ENCODE data around the gene TXNDC16. TPM values are rescaled to one million over a fixed set of nuclear protein-coding genes. Genes with fewer than 3 reads are reported as not detected.

TXNDC16 gene
- total RNA-seq, 1 experiment from 2014 or later: 13.2 TPM

- Mint-ChIP-seq H3K4me3 (no peak overlapping the region), H3K27ac (no peak overlapping the region), H3K9me3 (no peaks in the 10 kb centered on the region), H3K4me1 (no peaks in the 10 kb centered on the region), H3K36me3 (ENCODE audit: insufficient read depth in 1 of 3, low read depth in 3 of 3) (no peaks in the 10 kb centered on the region), H3K27me3 (ENCODE audit: low read depth) (no peaks in the 10 kb centered on the region)
- no peak overlapping the region for H3K56ac ChIP-seq (ENCODE audit: insufficient read length, low read depth, low read length)
- H3K18ac ChIP-seq (ENCODE audit: insufficient read length, low read depth, low read length): no peak overlapping the region
- no peak overlapping the region for H3K23ac ChIP-seq (ENCODE audit: insufficient read length, low read depth, low read length)
- no peak overlapping the region for H4K8ac ChIP-seq (replicated peaks; ENCODE audit: insufficient read length, low read depth, low read length)
- H3K23me2 ChIP-seq (ENCODE audit: insufficient read length, low read depth, low read length, poor library complexity, severe bottlenecking): no peaks in the 10 kb centered on the region
- H3K9ac ChIP-seq (ENCODE audit: extremely low read depth, insufficient read length, low read length): no peak overlapping the region
- H2AK5ac ChIP-seq (ENCODE audit: insufficient read length, low read length): no peak overlapping the region
- H2BK20ac ChIP-seq (ENCODE audit: low read depth, low read length, poor library complexity, severe bottlenecking): no peak overlapping the region
- no peak overlapping the region for H2BK12ac ChIP-seq (ENCODE audit: insufficient read length, low read depth, low read length)
- H4K91ac ChIP-seq (ENCODE audit: insufficient read length, low read depth, low read length): no peak overlapping the region
- H3K4me2 ChIP-seq (ENCODE audit: insufficient read depth, insufficient read length, low read length): no peak overlapping the region
- WGBS (ENCODE audit: extremely low coverage, insufficient read length, low lambda C conversion rate): no CpG with 5 or more reads among the region's 2 CpGs
- H2BK120ac ChIP-seq (ENCODE audit: low read depth, low read length, poor library complexity, severe bottlenecking): no peak overlapping the region
- no peak overlapping the region for H3K14ac ChIP-seq (ENCODE audit: insufficient read depth, low read length)
- H2AFZ ChIP-seq (ENCODE audit: low read length): no peak overlapping the region
- no peaks in the 10 kb centered on the region for H3K9me3 ChIP-seq (ENCODE audit: control insufficient read depth, low read depth, low read length)
- no peak overlapping the region for H3K27ac ChIP-seq (ENCODE audit: insufficient read length, low read depth, low read length)
- no peaks in the 10 kb centered on the region for H3K4me1 ChIP-seq (ENCODE audit: insufficient read depth, low read length)
- H4K5ac ChIP-seq (ENCODE audit: insufficient read length, low read depth, low read length): no peak overlapping the region
- H3K27me3 ChIP-seq (ENCODE audit: insufficient read depth, low read length): no peaks in the 10 kb centered on the region
- no peak overlapping the region for H2BK5ac ChIP-seq (ENCODE audit: insufficient read length, low read length)
- no peaks in the 10 kb centered on the region for H3K79me1 ChIP-seq (ENCODE audit: insufficient read depth, low read depth, low read length, poor library complexity, severe bottlenecking)
- H3T11ph ChIP-seq (ENCODE audit: low read length): no peak overlapping the region
- no peak for TF ChIP-seq CTCF (conservative IDR thresholded peaks at IDR 0.05)
- H2BK15ac ChIP-seq (ENCODE audit: low read depth, low read length): no peak overlapping the region
- DNase-seq: no peak
- H3K4ac ChIP-seq (ENCODE audit: low read depth, low read length): no peak overlapping the region
- H3K79me2 ChIP-seq (ENCODE audit: insufficient read depth, low read length): no peaks in the 10 kb centered on the region
- no peaks in the 10 kb centered on the region for H4K20me1 ChIP-seq (ENCODE audit: control insufficient read depth, insufficient read depth, insufficient read length)
Observed at GRCh38 chr14:52429451-52429850, 122.9 kb downstream of the TXNDC16 start.

Measured in H9 (cell line).